MM.1S (cell line): Measurements from ENCODE around the gene ASIC4.

Experiments used
- DNase-seq: peaks from one replicate; pipeline ENCODE4 v3.0.0-alpha.2; 2015
- H2AFZ ChIP-seq: fragments of 300-600 bp; sonication (generic); 2 replicates; pipeline ENCODE4 v1.6.0; 2016; ENCODE audit warnings: antibody characterized with exemption, low read length
- H3F3A ChIP-seq: fragments of 300-600 bp; sonication (generic); 2 replicates; pipeline ENCODE4 v1.6.1; 2016; ENCODE audit warnings: mild to moderate bottlenecking, antibody characterized with exemption, low read length, moderate library complexity, mixed read lengths; ENCODE audit not compliant: insufficient read depth
- H3K27ac ChIP-seq: fragments of 300-600 bp; sonication (generic); 2 replicates; pipeline ENCODE4 v1.5.1; 2016; ENCODE audit warnings: mild to moderate bottlenecking, low read length
- H3K27me3 ChIP-seq: fragments of 300-600 bp; sonication (generic); replicated peaks from 2 replicates; pipeline ENCODE4 v1.6.0; 2016; ENCODE audit warnings: low read length; ENCODE audit not compliant: insufficient read depth
- H3K36me3 ChIP-seq: fragments of 300-600 bp; sonication (generic); replicated peaks from 2 replicates; pipeline ENCODE4 v1.6.1; 2016; ENCODE audit warnings: mild to moderate bottlenecking, low read length, mixed read lengths; ENCODE audit not compliant: insufficient read depth
- H3K4me1 ChIP-seq: fragments of 300-600 bp; sonication (generic); 2 replicates; pipeline ENCODE4 v1.6.1; 2016; ENCODE audit warnings: low read length, mixed read lengths
- H3K4me2 ChIP-seq: fragments of 300-600 bp; sonication (generic); 2 replicates; pipeline ENCODE4 v1.6.0; 2016; ENCODE audit warnings: low read depth, low read length
- H3K4me3 ChIP-seq: fragments of 300-600 bp; sonication (generic); 2 replicates; pipeline ENCODE4 v1.5.1; 2016; ENCODE audit warnings: low read length, mixed read lengths
- H3K79me2 ChIP-seq: fragments of 300-600 bp; sonication (generic); 2 replicates; pipeline ENCODE4 v1.6.1; 2016; ENCODE audit warnings: mixed run types, low read length, mixed read lengths
- H3K9ac ChIP-seq: fragments of 300-600 bp; sonication (generic); 2 replicates; pipeline ENCODE4 v1.6.1; 2016; ENCODE audit warnings: low read length, mixed read lengths
- H3K9me2 ChIP-seq: fragments of 300-600 bp; sonication (generic); replicated peaks from 2 replicates; pipeline ENCODE4 v1.6.1; 2016; ENCODE audit warnings: mild to moderate bottlenecking, low read length, mixed read lengths; ENCODE audit not compliant: insufficient read depth
- H3K9me3 ChIP-seq: fragments of 300-600 bp; sonication (generic); replicated peaks from 2 replicates; pipeline ENCODE4 v1.6.1; 2016; ENCODE audit warnings: mild to moderate bottlenecking, low read length, mixed read lengths; ENCODE audit not compliant: insufficient read depth
- H4K20me1 ChIP-seq: fragments of 300-600 bp; sonication (generic); 2 replicates; pipeline ENCODE4 v1.6.1; 2016; ENCODE audit warnings: mild to moderate bottlenecking, low read length, moderate library complexity, mixed read lengths; ENCODE audit not compliant: insufficient read depth
- CTCF ChIP-seq: fragments of 300-600 bp; sonication (generic); IDR thresholded peaks from 2 replicates; pipeline ENCODE4 v1.5.1; 2016; ENCODE audit warnings: antibody characterized with exemption, low read length, mixed read lengths
- EZH2 ChIP-seq: fragments of 300-600 bp; sonication (generic); optimal IDR thresholded peaks from 2 replicates; pipeline ENCODE3; 2017; ENCODE audit warnings: low read depth, mild to moderate bottlenecking, antibody characterized with exemption, low read length, mixed read lengths
- EZH2phosphoT487 ChIP-seq: fragments of 300-600 bp; sonication (generic); IDR thresholded peaks from 2 replicates; pipeline ENCODE4 v1.6.1; 2018; ENCODE audit warnings: antibody characterized with exemption, low read length

The ASIC4 gene

GRCh38 chr2:219557320-219557719, 43.0 kb downstream of the ASIC4 start:
- no peaks in the 10 kb centered on the region for H3K79me2 ChIP-seq
- no peaks in the 10 kb centered on the region for H3F3A ChIP-seq
- no peak overlapping the region for H3K4me2 ChIP-seq
- H3K4me1 ChIP-seq, result no peaks in the 10 kb centered on the region
- H3K36me3 ChIP-seq, result no peaks in the 10 kb centered on the region
- no peak overlapping the region for H3K27ac ChIP-seq
- no peak overlapping the region for H3K4me3 ChIP-seq
- DNase-seq, result no peak
- no peaks in the 10 kb centered on the region for H3K9me2 ChIP-seq
- TF ChIP-seq EZH2phosphoT487 (no peak), CTCF (no peak), EZH2 (no peak)
- H2AFZ ChIP-seq, result no peak overlapping the region
- H4K20me1 ChIP-seq, result no peaks in the 10 kb centered on the region
- no peak overlapping the region for H3K9ac ChIP-seq
- peaks cover 86% of the 10 kb centered on the region for H3K27me3 ChIP-seq
- H3K9me3 ChIP-seq, result no peaks in the 10 kb centered on the region

- Histone ChIP-seq H3K9ac (no peak overlapping the region), H3K4me1 (no peaks in the 10 kb centered on the region), H3K27ac (no peak overlapping the region), H3K79me2 (no peaks in the 10 kb centered on the region), H4K20me1 (no peaks in the 10 kb centered on the region), H3K4me3 (no peak overlapping the region), H3K9me2 (no peaks in the 10 kb centered on the region), H3K36me3 (no peaks in the 10 kb centered on the region), H3K4me2 (no peak overlapping the region), H2AFZ (no peak overlapping the region), H3K9me3 (no peaks in the 10 kb centered on the region), H3F3A (no peaks in the 10 kb centered on the region), H3K27me3 (peaks cover 93% of the 10 kb centered on the region)
- no peak for DNase-seq
- no peak for TF ChIP-seq CTCF
- no peak for TF ChIP-seq EZH2
- TF ChIP-seq EZH2phosphoT487, result no peak
Observed at GRCh38 chr2:219557791-219558785, 43.8 kb downstream of the ASIC4 start.

- TF ChIP-seq EZH2 (no peak), CTCF (no peak), EZH2phosphoT487 (no peak)
- no peak overlapping the region for H3K9ac ChIP-seq
- no peaks in the 10 kb centered on the region for H3K9me2 ChIP-seq
- H3F3A ChIP-seq, result no peaks in the 10 kb centered on the region
- H3K36me3 ChIP-seq, result no peaks in the 10 kb centered on the region
- no peaks in the 10 kb centered on the region for H3K4me1 ChIP-seq
- H2AFZ ChIP-seq, result no peak overlapping the region
- no peak overlapping the region for H3K4me2 ChIP-seq
- no peak for DNase-seq
- H3K27me3 ChIP-seq, result peaks cover 95% of the 10 kb centered on the region
- H3K79me2 ChIP-seq, result no peaks in the 10 kb centered on the region
- no peaks in the 10 kb centered on the region for H3K9me3 ChIP-seq
- no peaks in the 10 kb centered on the region for H4K20me1 ChIP-seq
- no peak overlapping the region for H3K4me3 ChIP-seq
- H3K27ac ChIP-seq, result no peak overlapping the region
Observed at GRCh38 chr2:219559156-219559915, 45.1 kb downstream of the ASIC4 start.
